GM18511 (cell line): ENCODE results near the gene TSPAN14.
A peak's percentile ranks its signal among the peaks of the same experiment; 100 is the strongest.

Experiments
- ATAC-seq: cut with Tn5 transposase; IDR thresholded peaks from one replicate; pipeline ENCODE4 v1.9.1; 2021; ENCODE audit warnings: mild to moderate bottlenecking, moderate library complexity; ENCODE audit not compliant: unreplicated experiment

The TSPAN14 gene

GRCh38 chr10:80486785-80487420 lies 32.8 kb downstream of the TSPAN14 start:
- no peak for ATAC-seq

GRCh38 chr10:80487421-80487785 lies 33.3 kb downstream of the TSPAN14 start:
- no peak for ATAC-seq

GRCh38 chr10:80487791-80488538 lies 33.9 kb downstream of the TSPAN14 start:
- ATAC-seq = no peak

- no peak for ATAC-seq
These were observed 34.5 kb downstream of the TSPAN14 start for GRCh38 chr10:80488539-80489066.

GRCh38 chr10:80489371-80490112 lies 35.4 kb downstream of the TSPAN14 start:
- no peak for ATAC-seq

- no peak for ATAC-seq
These were observed 37.4 kb downstream of the TSPAN14 start for GRCh38 chr10:80491251-80492102.

GRCh38 chr10:80492848-80493521 lies 38.9 kb downstream of the TSPAN14 start:
- peak; percentile 45 for ATAC-seq

GRCh38 chr10:80493522-80494051 lies 39.5 kb downstream of the TSPAN14 start:
- ATAC-seq = peak; percentile 57

GRCh38 chr10:80496555-80497172 lies 42.6 kb downstream of the TSPAN14 start:
- no peak for ATAC-seq

GRCh38 chr10:80497187-80498077 lies 43.3 kb downstream of the TSPAN14 start:
- ATAC-seq = no peak

- no peak for ATAC-seq
These were observed 44.1 kb downstream of the TSPAN14 start for GRCh38 chr10:80498078-80498832.

GRCh38 chr10:80498833-80499741 lies 45.0 kb downstream of the TSPAN14 start:
- ATAC-seq = no peak

- ATAC-seq = peak; percentile 61
These were observed 46.7 kb downstream of the TSPAN14 start for GRCh38 chr10:80500572-80501380.

GRCh38 chr10:80501381-80501912 lies 47.3 kb downstream of the TSPAN14 start:
- ATAC-seq = no peak

- no peak for ATAC-seq
These were observed 47.9 kb downstream of the TSPAN14 start for GRCh38 chr10:80501913-80502521.
